ENCODE results near the gene OR52B2. TPM values are rescaled to one million over a fixed set of nuclear protein-coding genes. Genes with fewer than 3 reads are reported as not detected.

OR52B2 gene
- total RNA-seq, 1 experiment from 2014 or later = not detected

- Histone ChIP-seq H3K27ac (ENCODE audit: low read depth, low read length, poor library complexity, severe bottlenecking) (no peak overlapping the region), H3K36me3 (ENCODE audit: insufficient read depth, low read length, poor library complexity, severe bottlenecking) (no peaks in the 10 kb centered on the region), H3K9me3 (ENCODE audit: low read depth, low read length, poor library complexity, severe bottlenecking) (no peaks in the 10 kb centered on the region), H3K4me3 (ENCODE audit: low read depth, low read length, poor library complexity, severe bottlenecking) (no peak overlapping the region), H3K4me1 (ENCODE audit: insufficient read depth, low read length, poor library complexity, severe bottlenecking) (peaks cover 7% of the 10 kb centered on the region), H3K27me3 (replicated peaks; ENCODE audit: insufficient read depth, low read depth, low read length, poor library complexity) (no peaks in the 10 kb centered on the region)
- POLR2A ChIA-PET (ENCODE audit: low non-redundant PET) = no interaction called here
- intact Hi-C loops (cut with micrococcal nuclease; ENCODE audit: unreplicated experiment) = no loop called here
- CTCF ChIA-PET = no interaction called here
- no TSS peak for BruUV-seq (replicated peaks)
- TF ChIP-seq CTCF (conservative IDR thresholded peaks at IDR 0.05; ENCODE audit: low read depth, low read length) (no peak), EZH2 (IDR thresholded peaks at IDR 0.05; ENCODE audit: borderline replicate concordance, low read depth, low read length, poor library complexity, severe bottlenecking) (no peak)
- DNase-seq (ENCODE audit: low spot score) = no peak
Measured at GRCh38 chr11:6201481-6201880, 31.4 kb upstream of the OR52B2 start.

- intact Hi-C loops (cut with micrococcal nuclease; ENCODE audit: unreplicated experiment) = no loop called here
- no peaks in the 10 kb centered on the region for H3K9me3 ChIP-seq (ENCODE audit: low read depth, low read length, poor library complexity, severe bottlenecking)
- H3K4me3 ChIP-seq (ENCODE audit: low read depth, low read length, poor library complexity, severe bottlenecking) = no peak overlapping the region
- BruUV-seq (replicated peaks) = no TSS peak
- POLR2A ChIA-PET (ENCODE audit: low non-redundant PET) = no interaction called here
- peaks cover 7% of the 10 kb centered on the region for H3K4me1 ChIP-seq (ENCODE audit: insufficient read depth, low read length, poor library complexity, severe bottlenecking)
- CTCF ChIA-PET = no interaction called here
- H3K27ac ChIP-seq (ENCODE audit: low read depth, low read length, poor library complexity, severe bottlenecking) = no peak overlapping the region
- H3K27me3 ChIP-seq (replicated peaks; ENCODE audit: insufficient read depth, low read depth, low read length, poor library complexity) = no peaks in the 10 kb centered on the region
- peak; percentile 30 for DNase-seq (ENCODE audit: low spot score)
- H3K36me3 ChIP-seq (ENCODE audit: insufficient read depth, low read length, poor library complexity, severe bottlenecking) = no peaks in the 10 kb centered on the region
- TF ChIP-seq EZH2 (IDR thresholded peaks at IDR 0.05; ENCODE audit: borderline replicate concordance, low read depth, low read length, poor library complexity, severe bottlenecking) (no peak), CTCF (conservative IDR thresholded peaks at IDR 0.05; ENCODE audit: low read depth, low read length) (no peak)
Measured at GRCh38 chr11:6200975-6201374, 30.8 kb upstream of the OR52B2 start.

GRCh38 chr11:6199174-6199810 lies 29.2 kb upstream of the OR52B2 start, which contains the start of gene OR52W1:
OR52W1 (plus strand) TSS chr11:6199224; CDS start chr11:6199224, 0 bp downstream.
- no peaks in the 10 kb centered on the region for H3K9me3 ChIP-seq (ENCODE audit: low read depth, low read length, poor library complexity, severe bottlenecking)
- ChIA-PET CTCF (no interaction called here), POLR2A (ENCODE audit: low non-redundant PET) (no interaction called here)
- H3K4me3 ChIP-seq (ENCODE audit: low read depth, low read length, poor library complexity, severe bottlenecking) = no peak within 1 kb of the TSS
- no peaks in the 10 kb centered on the region for H3K27me3 ChIP-seq (replicated peaks; ENCODE audit: insufficient read depth, low read depth, low read length, poor library complexity)
- no peak within 1 kb of the TSS for H3K27ac ChIP-seq (ENCODE audit: low read depth, low read length, poor library complexity, severe bottlenecking)
- TF ChIP-seq CTCF (conservative IDR thresholded peaks at IDR 0.05; ENCODE audit: low read depth, low read length) = no peak
- no peak for TF ChIP-seq EZH2 (IDR thresholded peaks at IDR 0.05; ENCODE audit: borderline replicate concordance, low read depth, low read length, poor library complexity, severe bottlenecking)
- no peak for DNase-seq (ENCODE audit: low spot score)
- intact Hi-C loops (cut with micrococcal nuclease; ENCODE audit: unreplicated experiment) = no loop called here
- H3K36me3 ChIP-seq (ENCODE audit: insufficient read depth, low read length, poor library complexity, severe bottlenecking) = no peaks in the 10 kb centered on the region
- peaks cover 7% of the 10 kb centered on the region for H3K4me1 ChIP-seq (ENCODE audit: insufficient read depth, low read length, poor library complexity, severe bottlenecking)
- BruUV-seq (replicated peaks) = no TSS peak

All from A673 (cell line).